ENCODE results near the gene CYP4Z1.
"Not testable (repeated sequence)": the region's sequence is repeated elsewhere in the genome, so short reads cannot be mapped to it uniquely, and the experiment has no call there.

GRCh38 chr1:47109482-47109881 is 42.5 kb downstream of the CYP4Z1 start:
- TF ChIP-seq CTCF, POLR2AphosphoS5, POLR2A (IDR thresholded peaks at IDR 0.05): not testable (repeated sequence)
